SU-DHL-6 (cell line): ENCODE results near the gene ABCB9.

Experiments
- EZH2phosphoT487 ChIP-seq: fragments of 200-600 bp; sonication (generic), shearing (Covaris generic); conservative IDR thresholded peaks from 2 replicates; pipeline ENCODE4 v1.6.1; 2018; ENCODE audit warnings: mild to moderate bottlenecking, antibody characterized with exemption, low read length, moderate library complexity, mixed read lengths
- TF ChIP-seq, protein P1 (sequence below): fragments of 200-600 bp; sonication (generic); IDR thresholded peaks from one replicate; pipeline ENCODE4 v1.5.1; 2017; ENCODE audit warnings: antibody characterized with exemption, mild to moderate bottlenecking, low read length, moderate library complexity; ENCODE audit not compliant: insufficient read depth, poor library complexity, severe bottlenecking

DNA sequence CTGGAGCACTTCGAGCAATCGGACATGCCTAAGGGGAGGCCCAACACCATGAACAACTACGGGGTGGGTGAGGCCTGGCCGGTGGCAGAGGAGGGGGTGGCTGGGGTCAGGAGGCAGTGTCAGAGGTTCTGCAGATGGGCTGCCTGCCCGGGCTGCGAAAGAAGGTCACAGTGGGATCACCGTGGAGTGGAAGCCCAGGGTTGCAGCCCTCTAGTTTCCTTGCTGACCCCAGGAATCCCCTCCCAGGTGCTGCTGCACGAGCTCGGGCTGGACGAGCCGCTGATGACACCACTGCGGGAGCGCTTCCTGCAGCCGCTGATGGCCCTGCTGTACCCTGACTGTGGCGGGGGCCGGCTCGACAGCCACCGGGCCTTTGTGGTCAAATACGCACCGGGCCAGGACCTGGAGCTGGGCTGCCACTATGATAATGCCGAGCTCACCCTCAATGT, 12.3 kb upstream of the ABCB9 start:
- TF ChIP-seq, protein P1, sequence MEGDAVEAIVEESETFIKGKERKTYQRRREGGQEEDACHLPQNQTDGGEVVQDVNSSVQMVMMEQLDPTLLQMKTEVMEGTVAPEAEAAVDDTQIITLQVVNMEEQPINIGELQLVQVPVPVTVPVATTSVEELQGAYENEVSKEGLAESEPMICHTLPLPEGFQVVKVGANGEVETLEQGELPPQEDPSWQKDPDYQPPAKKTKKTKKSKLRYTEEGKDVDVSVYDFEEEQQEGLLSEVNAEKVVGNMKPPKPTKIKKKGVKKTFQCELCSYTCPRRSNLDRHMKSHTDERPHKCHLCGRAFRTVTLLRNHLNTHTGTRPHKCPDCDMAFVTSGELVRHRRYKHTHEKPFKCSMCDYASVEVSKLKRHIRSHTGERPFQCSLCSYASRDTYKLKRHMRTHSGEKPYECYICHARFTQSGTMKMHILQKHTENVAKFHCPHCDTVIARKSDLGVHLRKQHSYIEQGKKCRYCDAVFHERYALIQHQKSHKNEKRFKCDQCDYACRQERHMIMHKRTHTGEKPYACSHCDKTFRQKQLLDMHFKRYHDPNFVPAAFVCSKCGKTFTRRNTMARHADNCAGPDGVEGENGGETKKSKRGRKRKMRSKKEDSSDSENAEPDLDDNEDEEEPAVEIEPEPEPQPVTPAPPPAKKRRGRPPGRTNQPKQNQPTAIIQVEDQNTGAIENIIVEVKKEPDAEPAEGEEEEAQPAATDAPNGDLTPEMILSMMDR, result no peak
- no peak for TF ChIP-seq EZH2phosphoT487
